Activated CD4-positive, alpha-beta memory T cell treated with anti-CD3 and anti-CD28 coated beads, Interleukin-2, amount 10 ng/mL, durations not matched to agents 7 days and 5 days (primary cell): ENCODE data around the gene HIVEP3. TPM values are rescaled to one million over a fixed set of nuclear protein-coding genes. Genes with fewer than 3 reads are reported as not detected.
A peak's percentile ranks its signal among the peaks of the same experiment; 100 is the strongest.

Experiments used
- CTCF ChIA-PET: fragments of 350-600 bp; sonication (Branson Sonifier 250); formaldehyde crosslinking; loops from one replicate; lab custom pipeline; 2021; ENCODE audit warnings: antibody characterized with exemption, inconsistent platforms; lab: Charles Lee
- POLR2A ChIA-PET: fragments of 350-600 bp; sonication (Branson Sonifier 250); formaldehyde crosslinking; loops from one replicate; lab custom pipeline; 2021; ENCODE audit warnings: antibody characterized with exemption; lab: Charles Lee
- DNase-seq: peaks from one replicate; pipeline ENCODE4 v3.0.0-alpha.2; 2020
- H3K27ac Mint-ChIP-seq: one replicate; pipeline ENCODE4 v1.8.0; 2021; ENCODE audit warnings: mild to moderate bottlenecking, mixed read lengths
- H3K27me3 Mint-ChIP-seq: one replicate; pipeline ENCODE4 v1.8.0; 2021; ENCODE audit warnings: mixed read lengths
- H3K36me3 Mint-ChIP-seq: one replicate; pipeline ENCODE4 v1.8.0; 2021; ENCODE audit warnings: low read depth, mixed read lengths
- H3K4me1 Mint-ChIP-seq: one replicate; pipeline ENCODE4 v1.8.0; 2021; ENCODE audit warnings: mixed read lengths
- H3K4me3 Mint-ChIP-seq: one replicate; pipeline ENCODE4 v1.8.0; 2021; ENCODE audit warnings: mild to moderate bottlenecking, mixed read lengths
- H3K9me3 Mint-ChIP-seq: one replicate; pipeline ENCODE4 v1.8.0; 2021; ENCODE audit warnings: mixed read lengths
- total RNA-seq, 2 experiments: library from RNA; stranded (reverse); gene quantifications; one replicate each; pipeline ENCODE4 v1.2.3, GENCODE V29; 2021

HIVEP3 gene
- total RNA-seq, 2 experiments from 2014 or later = 27.8 to 28.8 TPM

DNA sequence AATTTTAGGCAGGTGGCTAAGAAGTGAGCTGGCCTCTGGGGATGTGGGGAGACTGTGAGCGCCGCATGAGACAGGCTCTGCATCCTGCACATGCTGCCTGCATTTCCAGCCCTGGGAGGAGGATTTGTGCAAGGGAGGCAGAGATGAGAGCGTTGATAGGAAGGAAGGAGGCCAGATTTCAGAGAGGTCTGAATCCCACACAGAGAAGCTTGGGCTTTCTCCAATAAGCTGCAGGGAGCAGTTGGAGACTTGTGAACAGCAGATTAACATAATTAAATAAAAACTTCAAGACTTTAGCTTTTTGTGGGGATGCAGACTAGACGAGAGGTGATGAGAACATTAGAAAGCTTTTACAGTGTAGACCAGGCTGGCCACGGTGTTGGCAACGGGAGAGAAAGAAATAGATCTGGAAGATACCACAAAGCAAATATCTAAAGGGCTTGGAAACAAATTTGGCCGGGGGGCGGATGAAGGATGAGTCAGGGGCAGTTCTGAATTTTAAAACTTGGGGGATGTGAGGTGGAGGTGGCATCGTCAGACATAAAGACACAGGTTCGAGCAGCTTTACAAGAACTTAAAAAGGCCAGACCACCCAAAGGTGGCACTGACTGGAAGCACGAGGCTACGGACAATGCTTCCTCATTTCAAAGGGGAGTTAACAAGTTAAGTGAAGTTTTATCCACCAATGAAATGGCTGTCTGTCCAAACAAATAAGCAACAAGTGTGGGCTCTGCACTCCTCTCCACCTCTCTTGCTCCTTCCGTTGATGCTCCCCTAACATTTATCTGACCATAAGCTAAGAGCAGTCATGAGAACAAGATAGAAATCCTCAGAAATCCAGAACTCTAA, 57.0 kb downstream of the HIVEP3 start:
- Mint-ChIP-seq H3K27ac (peak overlapping the region; percentile 71), H3K27me3 (no peaks in the 10 kb centered on the region), H3K4me3 (no peak overlapping the region), H3K36me3 (peaks cover 5% of the 10 kb centered on the region), H3K9me3 (peaks cover 3% of the 10 kb centered on the region), H3K4me1 (peaks cover 38% of the 10 kb centered on the region)
- no peak for DNase-seq
- ChIA-PET POLR2A (interaction anchor here (1.6 to 2.8 kb wide), 2 partner anchors 9 to 57 kb away, joined by 6 to 19 read pairs; partner anchors contain the start of gene HIVEP3), CTCF (interaction anchor here (0.6 to 2.0 kb wide), 6 partner anchors 8 to 489 kb away, joined by 3 to 9 read pairs (median 4); no protein-coding TSS in a partner anchor)

DNA sequence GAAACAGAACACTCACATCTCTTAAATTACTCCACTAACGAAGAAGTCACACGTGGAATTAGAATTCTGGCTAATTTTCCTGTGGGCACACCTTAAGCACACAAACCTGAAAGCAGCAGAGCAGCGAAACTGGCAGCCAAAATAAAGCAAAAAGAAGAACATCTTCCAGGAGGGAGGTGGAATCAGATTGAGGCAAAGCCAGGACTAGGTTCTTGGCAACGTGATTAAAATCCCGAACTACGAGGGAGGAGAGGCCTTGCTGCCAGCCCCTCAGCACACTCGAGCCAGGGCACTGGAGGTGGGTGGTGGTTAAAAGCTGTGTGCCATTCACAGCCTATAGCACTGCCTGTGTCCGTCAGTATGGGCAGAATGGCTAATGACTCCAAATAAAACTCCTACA, 58.0 kb downstream of the HIVEP3 start:
- DNase-seq = no peak
- CTCF ChIA-PET = interaction anchor here (0.6 to 1.3 kb wide), 3 partner anchors 9 to 490 kb away, joined by 3 to 5 read pairs (median 3); no protein-coding TSS in a partner anchor
- no peak overlapping the region for H3K4me3 Mint-ChIP-seq
- no peak overlapping the region for H3K27ac Mint-ChIP-seq
- H3K36me3 Mint-ChIP-seq = peaks cover 5% of the 10 kb centered on the region
- peaks cover 38% of the 10 kb centered on the region for H3K4me1 Mint-ChIP-seq
- POLR2A ChIA-PET = interaction anchor here (2.8 kb wide), 1 partner anchor 58 kb away, joined by 19 read pairs; the partner anchor contains the start of gene HIVEP3
- H3K9me3 Mint-ChIP-seq = peaks cover 3% of the 10 kb centered on the region
- no peaks in the 10 kb centered on the region for H3K27me3 Mint-ChIP-seq

DNA sequence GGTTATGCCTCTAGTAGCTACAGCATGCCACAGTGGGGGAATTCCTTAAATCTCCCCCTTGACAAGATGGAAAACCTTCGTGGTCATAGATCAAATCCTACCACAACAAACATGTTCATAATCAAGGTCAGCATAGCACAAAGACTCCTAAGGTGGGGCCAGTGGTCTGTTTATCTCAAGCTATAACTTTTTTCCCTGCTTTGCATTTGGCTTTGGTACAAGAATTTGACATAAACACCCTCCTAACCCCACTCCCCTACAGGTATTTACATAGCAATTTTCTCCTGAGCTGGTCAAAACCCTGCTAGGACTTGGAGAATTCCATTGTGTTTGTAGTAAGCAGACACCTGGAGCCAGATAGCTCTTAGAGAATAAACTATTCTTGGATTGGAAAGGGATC, 58.5 kb downstream of the HIVEP3 start:
- no peak for DNase-seq
- Mint-ChIP-seq H3K4me1 (peaks cover 38% of the 10 kb centered on the region), H3K36me3 (peaks cover 9% of the 10 kb centered on the region), H3K9me3 (peaks cover 5% of the 10 kb centered on the region), H3K4me3 (no peak overlapping the region), H3K27ac (no peak overlapping the region), H3K27me3 (no peaks in the 10 kb centered on the region)
- CTCF ChIA-PET = interaction anchor here (1.3 kb wide), 1 partner anchor 286 kb away, joined by 5 read pairs; no protein-coding TSS in a partner anchor
- POLR2A ChIA-PET = no interaction called here

DNA sequence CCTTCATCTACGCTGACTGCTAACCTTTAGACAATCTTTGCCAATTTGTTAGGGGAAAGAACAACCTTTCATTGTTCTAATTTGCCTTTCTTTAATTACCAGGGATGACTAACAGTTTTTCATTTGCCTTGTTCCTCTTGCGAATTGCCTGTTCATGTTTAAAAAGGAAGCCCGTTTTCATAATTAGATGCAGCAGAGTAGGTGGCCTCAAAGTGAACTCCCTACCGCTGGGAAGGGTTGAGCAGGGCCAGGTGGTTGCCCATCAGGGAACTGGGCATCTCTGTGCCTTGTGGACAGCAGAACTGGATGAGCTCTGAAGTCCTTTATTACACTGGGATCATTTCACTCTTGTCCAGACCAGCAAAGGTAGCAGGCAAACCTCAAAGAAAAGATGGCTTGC, 59.0 kb downstream of the HIVEP3 start:
- no peak for DNase-seq
- Mint-ChIP-seq H3K27me3 (no peaks in the 10 kb centered on the region), H3K36me3 (peaks cover 9% of the 10 kb centered on the region), H3K4me3 (no peak overlapping the region), H3K27ac (no peak overlapping the region), H3K9me3 (peaks cover 5% of the 10 kb centered on the region), H3K4me1 (peaks cover 38% of the 10 kb centered on the region)
- POLR2A ChIA-PET = interaction anchor here (0.9 kb wide), 1 partner anchor 265 kb away, joined by 3 read pairs; no protein-coding TSS in a partner anchor
- CTCF ChIA-PET = interaction anchor here (1.3 kb wide), 1 partner anchor 285 kb away, joined by 5 read pairs; no protein-coding TSS in a partner anchor

DNA sequence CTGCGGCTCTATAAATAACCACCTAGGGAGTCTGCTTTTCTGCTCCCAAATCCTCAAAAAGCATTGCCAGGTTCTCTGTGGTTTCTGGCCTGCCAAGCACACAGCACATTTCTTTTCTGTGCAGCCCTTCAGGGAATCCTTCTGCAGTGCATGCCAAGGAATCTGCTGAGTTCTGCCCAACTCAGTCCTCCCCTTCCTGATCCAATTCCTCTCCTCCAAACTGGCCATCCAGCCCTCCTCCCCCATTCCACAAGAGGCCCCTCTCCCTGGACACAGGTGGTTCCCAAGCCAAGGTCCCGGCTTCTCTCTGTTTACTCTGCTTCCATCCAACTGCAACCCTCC, 61.8 kb downstream of the HIVEP3 start:
- Mint-ChIP-seq H3K4me3 (no peak overlapping the region), H3K36me3 (peaks cover 15% of the 10 kb centered on the region), H3K4me1 (peaks cover 19% of the 10 kb centered on the region), H3K27me3 (no peaks in the 10 kb centered on the region), H3K9me3 (peaks cover 5% of the 10 kb centered on the region), H3K27ac (no peak overlapping the region)
- DNase-seq = no peak
- POLR2A ChIA-PET = no interaction called here
- CTCF ChIA-PET = no interaction called here

GRCh38 chr1:41856151-41856943, 62.4 kb downstream of the HIVEP3 start:
- CTCF ChIA-PET = no interaction called here
- no peaks in the 10 kb centered on the region for H3K27me3 Mint-ChIP-seq
- DNase-seq = no peak
- H3K36me3 Mint-ChIP-seq = peaks cover 15% of the 10 kb centered on the region
- no peak overlapping the region for H3K27ac Mint-ChIP-seq
- peaks cover 15% of the 10 kb centered on the region for H3K4me1 Mint-ChIP-seq
- no peak overlapping the region for H3K4me3 Mint-ChIP-seq
- POLR2A ChIA-PET = no interaction called here
- H3K9me3 Mint-ChIP-seq = peaks cover 5% of the 10 kb centered on the region

DNA sequence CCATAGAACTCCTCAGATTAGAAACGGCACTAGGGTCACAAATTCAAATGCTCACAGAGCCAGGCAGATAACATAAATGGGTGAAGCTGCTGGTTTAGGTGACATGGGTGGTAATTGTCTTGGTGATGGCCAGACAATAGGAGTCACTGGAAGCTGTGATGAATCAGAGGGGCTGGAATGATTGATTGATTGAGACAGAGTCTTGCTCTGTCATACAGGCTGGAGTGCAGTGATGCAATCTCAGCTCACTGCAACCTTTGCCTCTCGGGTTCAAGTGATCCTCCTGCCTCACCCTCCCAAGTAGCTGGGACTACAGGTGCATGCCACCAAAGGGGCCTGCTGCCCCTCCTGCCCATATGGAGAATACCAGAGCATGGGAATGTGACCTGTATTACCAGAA, 63.0 kb downstream of the HIVEP3 start:
- peaks cover 5% of the 10 kb centered on the region for H3K9me3 Mint-ChIP-seq

GRCh38 chr1:41853907-41854306, 64.8 kb downstream of the HIVEP3 start:
- H3K9me3 Mint-ChIP-seq = peaks cover 5% of the 10 kb centered on the region
- no peaks in the 10 kb centered on the region for H3K27me3 Mint-ChIP-seq
- peaks cover 15% of the 10 kb centered on the region for H3K36me3 Mint-ChIP-seq
- ChIA-PET CTCF (no interaction called here), POLR2A (interaction anchor here (2.2 kb wide), 1 partner anchor 9 kb away, joined by 6 read pairs; no protein-coding TSS in a partner anchor)
- no peak overlapping the region for H3K27ac Mint-ChIP-seq
- no peak overlapping the region for H3K4me3 Mint-ChIP-seq
- DNase-seq = no peak
- H3K4me1 Mint-ChIP-seq = peaks cover 28% of the 10 kb centered on the region

More for the DNA sequence above, 63.0 kb downstream of the HIVEP3 start:
- DNase-seq = no peak
- Mint-ChIP-seq H3K4me1 (peaks cover 15% of the 10 kb centered on the region), H3K4me3 (no peak overlapping the region), H3K27ac (no peak overlapping the region), H3K36me3 (peaks cover 15% of the 10 kb centered on the region), H3K27me3 (no peaks in the 10 kb centered on the region)
- ChIA-PET POLR2A (no interaction called here), CTCF (no interaction called here)

- no peaks in the 10 kb centered on the region for H3K27me3 Mint-ChIP-seq
- H3K4me3 Mint-ChIP-seq = no peak overlapping the region
- H3K36me3 Mint-ChIP-seq = peaks cover 20% of the 10 kb centered on the region
- DNase-seq = no peak
- no peak overlapping the region for H3K27ac Mint-ChIP-seq
- peaks cover 3% of the 10 kb centered on the region for H3K9me3 Mint-ChIP-seq
- peaks cover 27% of the 10 kb centered on the region for H3K4me1 Mint-ChIP-seq
- CTCF ChIA-PET = no interaction called here
- POLR2A ChIA-PET = interaction anchor here (2.2 kb wide), 1 partner anchor 11 kb away, joined by 6 read pairs; no protein-coding TSS in a partner anchor
These were observed 66.6 kb downstream of the HIVEP3 start for GRCh38 chr1:41852091-41852490.

- ChIA-PET POLR2A (interaction anchor here (2.2 kb wide), 1 partner anchor 11 kb away, joined by 6 read pairs; no protein-coding TSS in a partner anchor), CTCF (interaction anchor here (0.6 kb wide), 1 partner anchor 227 kb away, joined by 6 read pairs; no protein-coding TSS in a partner anchor)
- Mint-ChIP-seq H3K9me3 (peaks cover 3% of the 10 kb centered on the region), H3K27me3 (no peaks in the 10 kb centered on the region), H3K27ac (no peak overlapping the region), H3K36me3 (peaks cover 20% of the 10 kb centered on the region), H3K4me3 (no peak overlapping the region), H3K4me1 (peaks cover 30% of the 10 kb centered on the region)
- no peak for DNase-seq
These were observed 67.1 kb downstream of the HIVEP3 start for GRCh38 chr1:41851589-41851988.

DNA sequence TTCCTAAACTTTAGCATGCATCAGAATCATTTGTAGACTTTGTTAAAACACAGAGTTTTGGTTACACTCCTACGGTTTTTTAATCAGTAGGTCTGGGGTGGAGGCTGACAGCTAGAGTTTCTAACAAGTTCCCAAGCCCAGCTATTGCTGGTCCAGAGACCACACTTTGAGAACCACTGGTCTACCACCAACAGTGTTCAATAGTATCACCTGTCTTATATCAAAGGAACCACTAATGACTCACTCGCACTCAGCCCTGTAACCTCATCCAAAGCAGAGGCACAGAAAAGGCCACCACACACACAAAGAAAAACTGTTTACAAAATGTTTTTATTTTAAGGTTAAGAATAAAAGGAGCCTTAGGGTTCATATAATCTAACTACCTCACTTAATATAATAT, 68.7 kb downstream of the HIVEP3 start:
- DNase-seq = peak; percentile 29
- no peaks in the 10 kb centered on the region for H3K27me3 Mint-ChIP-seq
- no peaks in the 10 kb centered on the region for H3K9me3 Mint-ChIP-seq
- CTCF ChIA-PET = no interaction called here
- no peak overlapping the region for H3K27ac Mint-ChIP-seq
- H3K4me3 Mint-ChIP-seq = no peak overlapping the region
- H3K4me1 Mint-ChIP-seq = peaks cover 30% of the 10 kb centered on the region
- POLR2A ChIA-PET = interaction anchor here (0.7 kb wide), 1 partner anchor 15 kb away, joined by 5 read pairs; no protein-coding TSS in a partner anchor
- H3K36me3 Mint-ChIP-seq = peaks cover 20% of the 10 kb centered on the region

DNA sequence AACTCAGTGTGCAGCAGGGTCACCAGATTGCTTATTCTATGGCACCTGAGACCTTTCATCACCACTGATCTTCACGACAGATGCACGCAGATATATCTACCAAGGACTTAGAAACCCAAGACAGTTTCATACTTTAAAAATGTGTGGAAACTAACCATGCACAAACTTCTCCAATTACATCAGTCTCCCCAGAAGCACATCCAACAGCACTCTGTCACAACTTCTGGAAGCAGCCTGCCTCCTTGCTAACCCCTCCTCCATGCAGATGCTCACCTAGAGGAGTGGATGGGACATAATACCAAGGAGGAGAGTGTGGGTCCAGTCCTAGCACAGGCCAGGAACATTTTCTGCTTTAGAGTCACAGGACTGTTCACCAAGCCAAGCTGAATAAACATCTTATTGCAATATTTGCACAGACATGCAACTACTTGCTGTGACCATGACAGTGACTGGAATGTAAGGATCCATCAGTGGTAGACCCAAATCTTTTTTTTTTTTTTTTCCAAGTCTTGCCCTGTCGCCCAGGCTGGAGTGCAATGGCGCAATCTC, 69.4 kb downstream of the HIVEP3 start:
- ChIA-PET CTCF (no interaction called here), POLR2A (interaction anchor here (0.7 kb wide), 1 partner anchor 16 kb away, joined by 5 read pairs; no protein-coding TSS in a partner anchor)
- no peaks in the 10 kb centered on the region for H3K27me3 Mint-ChIP-seq
- no peaks in the 10 kb centered on the region for H3K9me3 Mint-ChIP-seq
- DNase-seq = no peak
- no peak overlapping the region for H3K4me3 Mint-ChIP-seq
- H3K27ac Mint-ChIP-seq = no peak overlapping the region
- H3K36me3 Mint-ChIP-seq = peaks cover 20% of the 10 kb centered on the region
- H3K4me1 Mint-ChIP-seq = peaks cover 30% of the 10 kb centered on the region
